Measurements from ENCODE around the gene TSPAN14.

DNA sequence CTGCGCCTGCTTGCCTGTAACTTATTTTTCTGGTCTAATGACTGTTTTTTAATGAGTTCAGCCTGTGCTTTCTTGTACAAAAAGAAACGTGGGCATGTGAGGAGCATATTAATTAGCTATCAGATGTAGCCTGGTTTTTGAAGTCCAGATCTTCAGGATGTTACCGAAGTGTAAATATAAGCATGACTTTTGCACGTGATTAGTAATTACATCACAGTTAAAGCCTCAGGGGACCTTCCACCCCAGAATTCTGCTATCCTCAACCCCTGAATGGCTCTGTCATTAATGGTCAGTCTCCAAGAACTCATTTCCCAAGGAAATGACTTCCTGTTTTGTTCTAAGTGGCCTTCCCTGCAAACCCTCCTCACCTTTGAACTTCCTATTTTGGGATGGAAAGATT lies 47.9 kb upstream of the TSPAN14 start:
- TF ChIP-seq, protein P1, sequence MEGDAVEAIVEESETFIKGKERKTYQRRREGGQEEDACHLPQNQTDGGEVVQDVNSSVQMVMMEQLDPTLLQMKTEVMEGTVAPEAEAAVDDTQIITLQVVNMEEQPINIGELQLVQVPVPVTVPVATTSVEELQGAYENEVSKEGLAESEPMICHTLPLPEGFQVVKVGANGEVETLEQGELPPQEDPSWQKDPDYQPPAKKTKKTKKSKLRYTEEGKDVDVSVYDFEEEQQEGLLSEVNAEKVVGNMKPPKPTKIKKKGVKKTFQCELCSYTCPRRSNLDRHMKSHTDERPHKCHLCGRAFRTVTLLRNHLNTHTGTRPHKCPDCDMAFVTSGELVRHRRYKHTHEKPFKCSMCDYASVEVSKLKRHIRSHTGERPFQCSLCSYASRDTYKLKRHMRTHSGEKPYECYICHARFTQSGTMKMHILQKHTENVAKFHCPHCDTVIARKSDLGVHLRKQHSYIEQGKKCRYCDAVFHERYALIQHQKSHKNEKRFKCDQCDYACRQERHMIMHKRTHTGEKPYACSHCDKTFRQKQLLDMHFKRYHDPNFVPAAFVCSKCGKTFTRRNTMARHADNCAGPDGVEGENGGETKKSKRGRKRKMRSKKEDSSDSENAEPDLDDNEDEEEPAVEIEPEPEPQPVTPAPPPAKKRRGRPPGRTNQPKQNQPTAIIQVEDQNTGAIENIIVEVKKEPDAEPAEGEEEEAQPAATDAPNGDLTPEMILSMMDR (IDR thresholded peaks at IDR 0.05; ENCODE audit: low read depth, low read length, missing input control), result no peak
- no peak for TF ChIP-seq SP1 (IDR thresholded peaks at IDR 0.05)
